HepG2 (cell line): Measurements from ENCODE around the gene SYT7. TPM values are rescaled to one million over a fixed set of nuclear protein-coding genes. Genes with fewer than 3 reads are reported as not detected.
A peak's percentile ranks its signal among the peaks of the same experiment; 100 is the strongest.

ENCODE experiments used
- FOXP1 ChIP-seq, 2 experiments: fragments of 450-650 bp in 1 of 2; IDR thresholded peaks; 2 replicates each; pipeline ENCODE4 v1.6.1; 2017 to 2018; ENCODE audit warnings: antibody characterized with exemption in 1 of 2
- SPEN ChIP-seq: sonication (generic); formaldehyde crosslinking; IDR thresholded peaks from 2 replicates; pipeline ENCODE4 v1.5.1; 2020; ENCODE audit warnings: low read depth, mild to moderate bottlenecking, missing genetic modification reagents
- ZFX ChIP-seq: sonication (generic); formaldehyde crosslinking; IDR thresholded peaks from 2 replicates; pipeline ENCODE4 v1.4.0; 2020; ENCODE audit warnings: mild to moderate bottlenecking, low read depth, missing genetic modification reagents, moderate library complexity
- ZNF766 ChIP-seq: sonication (generic); formaldehyde crosslinking; IDR thresholded peaks from 2 replicates; pipeline ENCODE4 v1.5.0; 2020; ENCODE audit warnings: missing genetic modification reagents, borderline replicate concordance
- polyA plus RNA-seq, 8 experiments: library from polyadenylated mRNA; depleted of rRNA in 3 of 8; stranded (reverse) in 7 of 8; unstranded in 1 of 8; fragments of >200 nt; fragmentation: Illumina TruSeq in 4 of 8; extraction: Trizol in 4 of 8; gene quantifications; 2 replicates each; pipeline versions ENCODE4 v1.2.1 to v1.2.3, GENCODE V29; 2011 to 2016; ENCODE audit warnings: low read depth in 4 of 8, missing spikeins in 1 of 8, mixed read lengths in 1 of 8; ENCODE audit not compliant: insufficient read depth in 1 of 8
- total RNA-seq, 5 experiments: library from RNA; depleted of rRNA; stranded (reverse); fragments of >200 nt; fragmentation: Illumina TruSeq; extraction: Trizol; gene quantifications; 2 replicates each; pipeline ENCODE4 v1.2.3, GENCODE V29; 2016; ENCODE audit warnings: low read depth in 1 of 5
- TF ChIP-seq, protein P1 (sequence below): sonication (generic); formaldehyde crosslinking; IDR thresholded peaks from one replicate; pipeline ENCODE4 v1.5.1; 2020; ENCODE audit warnings: mild to moderate bottlenecking, missing genetic modification reagents; ENCODE audit errors: not compliant biosample characterization
- TF ChIP-seq, protein P2 (sequence below): sonication (generic); formaldehyde crosslinking; IDR thresholded peaks from 2 replicates; pipeline ENCODE4 v1.4.0; 2020; ENCODE audit warnings: missing genetic modification reagents, borderline replicate concordance
- TF ChIP-seq, protein P3 (sequence below): fragments of 450-650 bp; IDR thresholded peaks from 2 replicates; pipeline ENCODE4 v1.6.1; 2017

SYT7 gene
- total and polyA plus RNA-seq, 2 of the 13 experiments (the other 11 are each of a cell fraction or from before 2014, with no cell fraction given), result 1.4 to 4.4 TPM

DNA sequence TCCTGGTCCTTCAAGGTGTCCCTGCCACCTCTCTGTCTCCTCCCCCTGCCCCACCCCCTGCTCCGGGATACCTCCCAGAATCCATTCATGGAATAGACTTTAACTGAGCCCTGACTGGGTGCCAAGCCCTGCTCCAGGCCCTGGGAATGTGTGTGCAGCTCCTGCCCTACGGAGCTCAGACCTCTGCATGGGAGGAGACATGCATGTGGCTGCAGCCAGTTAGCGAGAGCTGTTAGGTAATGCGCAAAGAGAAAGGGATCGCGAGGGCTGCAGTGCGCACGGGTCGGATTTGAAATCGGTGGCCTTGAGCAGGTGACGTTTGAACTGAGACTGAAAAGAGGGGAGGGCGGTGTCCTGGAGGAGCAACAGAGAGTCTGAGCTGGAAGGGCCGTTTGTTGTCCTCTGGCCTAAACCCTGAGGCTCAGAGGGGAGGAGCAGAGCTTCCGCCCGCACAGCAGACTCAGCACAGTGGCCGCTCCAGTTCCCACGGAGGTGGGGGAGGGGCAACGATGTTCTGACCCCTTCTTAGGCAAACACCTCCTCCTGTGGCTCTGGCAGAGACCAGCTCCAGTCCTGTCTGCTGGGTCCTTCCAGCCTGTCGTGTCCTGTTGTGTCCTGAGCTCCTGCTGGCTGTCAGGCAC, 92.1 kb downstream of the SYT7 start (continued):
- TF ChIP-seq, protein P1, sequence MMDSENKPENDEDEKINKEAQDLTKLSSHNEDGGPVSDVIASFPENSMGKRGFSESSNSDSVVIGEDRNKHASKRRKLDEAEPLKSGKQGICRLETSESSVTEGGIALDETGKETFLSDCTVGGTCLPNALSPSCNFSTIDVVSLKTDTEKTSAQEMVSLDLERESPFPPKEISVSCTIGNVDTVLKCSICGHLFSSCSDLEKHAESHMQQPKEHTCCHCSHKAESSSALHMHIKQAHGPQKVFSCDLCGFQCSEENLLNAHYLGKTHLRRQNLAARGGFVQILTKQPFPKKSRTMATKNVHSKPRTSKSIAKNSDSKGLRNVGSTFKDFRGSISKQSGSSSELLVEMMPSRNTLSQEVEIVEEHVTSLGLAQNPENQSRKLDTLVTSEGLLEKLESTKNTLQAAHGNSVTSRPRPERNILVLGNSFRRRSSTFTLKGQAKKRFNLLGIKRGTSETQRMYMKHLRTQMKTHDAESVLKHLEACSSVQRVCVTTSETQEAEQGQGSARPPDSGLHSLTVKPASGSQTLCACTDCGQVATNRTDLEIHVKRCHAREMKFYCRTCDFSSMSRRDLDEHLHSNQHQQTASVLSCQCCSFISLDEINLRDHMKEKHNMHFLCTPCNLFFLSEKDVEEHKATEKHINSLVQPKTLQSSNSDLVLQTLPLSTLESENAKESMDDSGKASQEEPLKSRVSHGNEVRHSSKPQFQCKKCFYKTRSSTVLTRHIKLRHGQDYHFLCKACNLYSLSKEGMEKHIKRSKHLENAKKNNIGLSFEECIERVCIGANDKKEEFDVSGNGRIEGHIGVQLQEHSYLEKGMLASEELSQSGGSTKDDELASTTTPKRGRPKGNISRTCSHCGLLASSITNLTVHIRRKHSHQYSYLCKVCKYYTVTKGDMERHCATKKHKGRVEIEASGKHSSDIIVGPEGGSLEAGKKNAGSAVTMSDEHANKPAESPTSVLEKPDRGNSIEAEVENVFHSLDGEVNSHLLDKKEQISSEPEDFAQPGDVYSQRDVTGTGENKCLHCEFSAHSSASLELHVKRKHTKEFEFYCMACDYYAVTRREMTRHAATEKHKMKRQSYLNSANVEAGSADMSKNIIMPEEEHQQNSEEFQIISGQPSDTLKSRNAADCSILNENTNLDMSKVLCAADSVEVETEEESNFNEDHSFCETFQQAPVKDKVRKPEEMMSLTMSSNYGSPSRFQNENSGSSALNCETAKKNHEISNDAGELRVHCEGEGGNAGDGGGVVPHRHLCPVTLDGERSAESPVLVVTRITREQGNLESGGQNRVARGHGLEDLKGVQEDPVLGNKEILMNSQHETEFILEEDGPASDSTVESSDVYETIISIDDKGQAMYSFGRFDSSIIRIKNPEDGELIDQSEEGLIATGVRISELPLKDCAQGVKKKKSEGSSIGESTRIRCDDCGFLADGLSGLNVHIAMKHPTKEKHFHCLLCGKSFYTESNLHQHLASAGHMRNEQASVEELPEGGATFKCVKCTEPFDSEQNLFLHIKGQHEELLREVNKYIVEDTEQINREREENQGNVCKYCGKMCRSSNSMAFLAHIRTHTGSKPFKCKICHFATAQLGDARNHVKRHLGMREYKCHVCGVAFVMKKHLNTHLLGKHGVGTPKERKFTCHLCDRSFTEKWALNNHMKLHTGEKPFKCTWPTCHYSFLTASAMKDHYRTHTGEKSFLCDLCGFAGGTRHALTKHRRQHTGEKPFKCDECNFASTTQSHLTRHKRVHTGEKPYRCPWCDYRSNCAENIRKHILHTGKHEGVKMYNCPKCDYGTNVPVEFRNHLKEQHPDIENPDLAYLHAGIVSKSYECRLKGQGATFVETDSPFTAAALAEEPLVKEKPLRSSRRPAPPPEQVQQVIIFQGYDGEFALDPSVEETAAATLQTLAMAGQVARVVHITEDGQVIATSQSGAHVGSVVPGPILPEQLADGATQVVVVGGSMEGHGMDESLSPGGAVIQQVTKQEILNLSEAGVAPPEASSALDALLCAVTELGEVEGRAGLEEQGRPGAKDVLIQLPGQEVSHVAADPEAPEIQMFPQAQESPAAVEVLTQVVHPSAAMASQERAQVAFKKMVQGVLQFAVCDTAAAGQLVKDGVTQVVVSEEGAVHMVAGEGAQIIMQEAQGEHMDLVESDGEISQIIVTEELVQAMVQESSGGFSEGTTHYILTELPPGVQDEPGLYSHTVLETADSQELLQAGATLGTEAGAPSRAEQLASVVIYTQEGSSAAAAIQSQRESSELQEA (CRISPR knock-in tag), result peak; percentile 61
- TF ChIP-seq, protein P2, sequence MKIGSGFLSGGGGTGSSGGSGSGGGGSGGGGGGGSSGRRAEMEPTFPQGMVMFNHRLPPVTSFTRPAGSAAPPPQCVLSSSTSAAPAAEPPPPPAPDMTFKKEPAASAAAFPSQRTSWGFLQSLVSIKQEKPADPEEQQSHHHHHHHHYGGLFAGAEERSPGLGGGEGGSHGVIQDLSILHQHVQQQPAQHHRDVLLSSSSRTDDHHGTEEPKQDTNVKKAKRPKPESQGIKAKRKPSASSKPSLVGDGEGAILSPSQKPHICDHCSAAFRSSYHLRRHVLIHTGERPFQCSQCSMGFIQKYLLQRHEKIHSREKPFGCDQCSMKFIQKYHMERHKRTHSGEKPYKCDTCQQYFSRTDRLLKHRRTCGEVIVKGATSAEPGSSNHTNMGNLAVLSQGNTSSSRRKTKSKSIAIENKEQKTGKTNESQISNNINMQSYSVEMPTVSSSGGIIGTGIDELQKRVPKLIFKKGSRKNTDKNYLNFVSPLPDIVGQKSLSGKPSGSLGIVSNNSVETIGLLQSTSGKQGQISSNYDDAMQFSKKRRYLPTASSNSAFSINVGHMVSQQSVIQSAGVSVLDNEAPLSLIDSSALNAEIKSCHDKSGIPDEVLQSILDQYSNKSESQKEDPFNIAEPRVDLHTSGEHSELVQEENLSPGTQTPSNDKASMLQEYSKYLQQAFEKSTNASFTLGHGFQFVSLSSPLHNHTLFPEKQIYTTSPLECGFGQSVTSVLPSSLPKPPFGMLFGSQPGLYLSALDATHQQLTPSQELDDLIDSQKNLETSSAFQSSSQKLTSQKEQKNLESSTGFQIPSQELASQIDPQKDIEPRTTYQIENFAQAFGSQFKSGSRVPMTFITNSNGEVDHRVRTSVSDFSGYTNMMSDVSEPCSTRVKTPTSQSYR (CRISPR knock-in tag), result peak; percentile 98
- TF ChIP-seq ZNF766 (CRISPR knock-in tag) (0 out of 2 replicates have a peak, but pooled peaks have one; percentile 35), SPEN (CRISPR knock-in tag) (peak; percentile 67), ZFX (CRISPR knock-in tag) (peak; percentile 48), FOXP1 (IDR thresholded peaks at IDR 0.05) (no peak), FOXP1 (CRISPR knock-in tag; IDR thresholded peaks at IDR 0.05) (0 out of 2 replicates have a peak, but pooled peaks have one; percentile 42)
- TF ChIP-seq, protein P3, sequence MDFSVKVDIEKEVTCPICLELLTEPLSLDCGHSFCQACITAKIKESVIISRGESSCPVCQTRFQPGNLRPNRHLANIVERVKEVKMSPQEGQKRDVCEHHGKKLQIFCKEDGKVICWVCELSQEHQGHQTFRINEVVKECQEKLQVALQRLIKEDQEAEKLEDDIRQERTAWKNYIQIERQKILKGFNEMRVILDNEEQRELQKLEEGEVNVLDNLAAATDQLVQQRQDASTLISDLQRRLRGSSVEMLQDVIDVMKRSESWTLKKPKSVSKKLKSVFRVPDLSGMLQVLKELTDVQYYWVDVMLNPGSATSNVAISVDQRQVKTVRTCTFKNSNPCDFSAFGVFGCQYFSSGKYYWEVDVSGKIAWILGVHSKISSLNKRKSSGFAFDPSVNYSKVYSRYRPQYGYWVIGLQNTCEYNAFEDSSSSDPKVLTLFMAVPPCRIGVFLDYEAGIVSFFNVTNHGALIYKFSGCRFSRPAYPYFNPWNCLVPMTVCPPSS, result no peak
